Glomerular visceral epithelial cell (primary cell): ENCODE results near the gene SETD4.
"Not testable (repeated sequence)": the region's sequence is repeated elsewhere in the genome, so short reads cannot be mapped to it uniquely, and the experiment has no call there.

Source experiments
- DNase-seq: peaks from one replicate; pipeline ENCODE4 v3.0.0-alpha.2; 2016; ENCODE audit errors: extremely low spot score

The SETD4 gene

DNA sequence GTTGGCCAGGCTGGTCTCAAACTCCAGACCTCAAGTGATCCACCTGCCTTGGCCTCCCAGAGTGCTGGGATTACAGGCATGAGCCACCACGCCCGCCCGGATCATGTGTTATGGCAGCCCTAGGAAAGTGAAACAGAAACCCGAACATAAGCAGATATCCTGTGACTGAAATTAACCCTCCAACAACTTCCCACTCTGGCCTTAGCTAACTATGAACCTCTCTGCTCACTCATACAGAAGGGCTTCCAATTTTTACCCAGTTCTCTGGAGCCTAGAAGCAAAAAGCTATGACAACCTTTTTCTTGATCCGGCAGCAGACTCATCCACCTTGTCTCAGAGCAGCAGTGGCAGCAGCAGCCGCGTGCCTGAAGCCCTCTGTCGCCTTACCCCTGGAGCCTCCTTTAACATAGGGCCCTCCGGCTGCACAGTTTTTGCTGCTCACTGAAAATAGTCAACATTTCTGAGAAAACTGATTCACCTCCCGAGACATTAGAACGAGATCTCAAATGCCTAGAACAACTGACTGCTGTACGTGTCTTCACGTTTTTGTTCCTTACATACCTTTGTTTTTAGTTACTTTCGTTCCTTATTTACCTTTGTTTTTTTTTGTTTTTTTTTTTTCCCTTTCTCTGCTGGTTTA is 18.8 kb upstream of the SETD4 start:
- DNase-seq = peak; percentile 38

DNA sequence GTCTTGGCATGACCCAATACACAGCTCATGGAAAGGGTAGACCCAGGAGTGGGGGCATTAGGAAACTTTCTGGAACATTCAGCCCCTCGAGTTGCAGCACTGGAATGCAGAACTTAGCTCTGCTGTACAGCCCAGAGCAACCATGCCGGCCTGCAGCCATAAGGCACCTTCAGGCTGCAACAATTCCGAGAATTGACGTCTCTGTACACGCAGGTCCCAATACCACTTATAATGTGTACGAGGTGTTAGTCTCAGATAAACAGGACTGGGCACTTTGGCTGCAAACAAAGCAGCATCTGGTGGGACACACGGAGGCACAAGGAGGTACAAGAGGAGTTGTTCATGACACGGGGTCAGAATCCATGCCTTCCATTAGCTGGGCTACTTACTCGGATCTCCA is 17.4 kb upstream of the SETD4 start:
- no peak for DNase-seq

DNA sequence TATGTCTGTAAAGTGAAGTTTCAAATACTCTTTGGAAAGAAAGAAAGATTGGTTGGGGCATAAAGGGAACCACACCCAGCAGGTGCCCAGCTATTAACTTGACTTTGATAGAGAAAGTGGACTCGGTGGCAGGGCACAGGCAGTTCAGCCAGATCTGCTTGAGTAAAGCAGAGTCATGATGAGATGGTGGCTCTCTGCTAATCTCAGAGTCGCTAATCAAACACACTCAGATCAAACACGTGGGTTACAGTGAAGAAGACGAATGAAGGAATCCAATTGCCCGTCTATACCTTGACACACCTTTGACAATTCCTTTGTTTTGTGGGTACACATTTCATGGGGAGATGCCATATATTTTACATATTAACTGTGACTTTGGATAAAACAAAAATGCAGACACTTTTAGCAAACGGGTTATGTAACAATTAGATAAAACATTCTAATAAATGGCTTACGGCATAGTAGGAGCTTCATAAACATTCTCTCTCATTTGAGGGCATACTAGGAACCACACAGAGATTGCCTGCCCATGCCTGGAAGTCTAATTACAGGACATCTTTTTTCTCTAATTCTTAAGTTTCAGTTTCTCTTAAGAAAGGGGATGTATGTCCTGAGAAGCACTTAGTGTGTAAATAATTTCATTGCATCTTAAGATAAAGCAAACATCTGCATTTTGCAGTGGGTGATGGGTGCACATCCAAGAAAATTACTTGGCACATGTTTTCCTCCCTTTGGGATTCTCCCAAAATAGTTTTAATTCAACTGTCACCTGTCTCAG is 16.7 kb upstream of the SETD4 start:
- DNase-seq = no peak

DNA sequence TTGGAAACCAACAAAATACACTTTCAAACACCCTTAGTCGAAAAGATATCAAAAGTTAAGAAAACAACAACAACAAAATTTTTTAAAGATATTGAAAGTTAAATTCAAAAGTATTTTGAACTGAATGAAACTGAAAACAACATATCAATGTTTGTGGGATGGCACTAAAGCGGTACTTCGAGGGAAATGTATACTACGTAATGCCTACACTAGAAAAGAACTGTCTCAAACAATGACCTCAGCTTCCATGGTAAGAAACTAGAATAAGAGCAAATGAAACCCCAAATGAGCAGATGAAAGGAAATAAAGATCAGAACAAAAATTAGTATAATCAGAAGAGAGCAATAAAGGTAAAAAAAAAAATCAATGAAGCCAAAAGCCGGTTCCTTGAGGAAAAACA is 15.6 kb upstream of the SETD4 start:
- no peak for DNase-seq

DNA sequence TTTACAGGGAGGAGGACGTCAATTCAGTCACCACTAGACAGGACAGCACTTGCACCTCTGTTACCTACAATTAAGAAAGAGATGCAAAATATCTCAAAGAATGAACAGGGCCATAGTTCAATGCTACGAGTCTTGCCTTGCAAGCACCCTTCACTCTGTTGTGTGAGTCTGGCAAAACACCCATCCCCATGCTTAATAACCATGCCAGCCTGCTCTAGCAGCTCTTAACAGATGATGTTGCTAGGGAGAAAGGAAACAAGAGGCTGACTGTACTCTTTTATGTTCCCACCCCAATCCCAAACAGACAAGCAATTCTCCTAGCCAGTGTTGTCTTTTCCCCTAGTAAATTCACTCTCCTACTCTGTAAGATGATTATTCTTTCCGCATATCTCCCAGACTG is 14.8 kb upstream of the SETD4 start:
- DNase-seq = no peak

DNA sequence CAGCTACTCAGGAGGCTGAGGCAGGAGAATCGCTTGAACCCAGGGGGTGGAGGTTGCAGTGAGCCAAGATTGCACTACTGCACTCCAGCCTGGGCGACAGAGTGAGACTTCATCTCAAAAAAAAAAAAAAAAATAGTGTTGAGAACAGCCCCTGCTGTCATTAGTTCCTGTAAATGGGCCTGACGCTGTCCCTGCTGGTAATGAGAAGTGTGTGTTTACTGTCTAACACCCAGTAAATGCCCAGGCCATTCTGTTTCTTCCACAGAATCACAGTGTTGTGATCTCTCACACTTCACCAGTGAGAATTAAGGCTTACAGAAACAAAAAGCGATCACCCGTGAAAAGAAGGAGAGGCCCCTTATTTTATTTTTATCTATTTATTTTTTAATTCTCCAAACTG is 13.6 kb upstream of the SETD4 start:
- not testable (repeated sequence) for DNase-seq

DNA sequence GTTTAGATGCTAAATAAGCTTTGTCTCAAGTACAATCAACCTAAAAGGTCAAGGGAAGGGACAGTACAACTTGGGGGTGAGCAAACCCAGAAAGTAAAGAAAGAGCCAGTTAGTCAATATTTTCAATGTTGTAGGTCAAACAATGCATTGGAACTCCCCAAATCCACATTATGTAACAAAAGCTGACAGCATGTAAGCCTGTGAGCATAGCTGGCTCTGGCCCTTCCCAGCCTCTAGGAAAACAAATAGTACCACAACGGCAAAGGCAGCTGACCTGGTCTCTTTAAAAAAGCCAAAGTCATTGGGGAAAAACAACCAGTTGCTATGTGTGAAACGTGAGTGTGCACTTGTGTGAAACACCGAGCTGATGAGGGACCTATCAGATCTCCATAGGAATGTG is 12.9 kb upstream of the SETD4 start:
- DNase-seq = no peak

DNA sequence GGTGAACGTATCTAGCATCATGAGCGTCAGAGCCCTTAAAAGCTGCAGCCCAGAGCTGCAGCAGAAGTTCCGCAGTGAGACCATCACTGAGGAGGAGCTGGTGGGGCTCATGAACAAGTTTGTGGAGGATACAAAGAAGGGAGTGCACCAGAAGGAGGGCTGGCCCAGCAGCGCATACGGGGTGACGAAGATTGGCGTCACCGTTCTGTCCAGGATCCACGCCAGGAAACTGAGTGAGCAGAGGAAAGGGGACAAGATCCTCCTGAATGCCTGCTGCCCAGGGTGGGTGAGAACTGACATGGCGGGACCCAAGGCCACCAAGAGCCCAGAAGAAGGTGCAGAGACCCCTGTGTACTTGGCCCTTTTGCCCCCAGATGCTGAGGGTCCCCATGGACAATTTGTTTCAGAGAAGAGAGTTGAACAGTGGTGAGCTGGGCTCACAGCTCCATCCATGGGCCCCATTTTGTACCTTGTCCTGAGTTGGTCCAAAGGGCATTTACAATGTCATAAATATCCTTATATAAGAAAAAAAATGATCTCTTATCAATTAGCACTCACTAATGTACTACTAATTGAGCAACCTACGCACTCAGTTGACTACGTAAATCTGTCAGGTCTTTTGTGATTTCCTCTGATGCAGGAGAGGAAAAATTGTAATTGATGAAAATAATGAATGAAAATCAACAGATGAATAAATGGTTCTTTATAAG is 12.3 kb upstream of the SETD4 start:
- no peak for DNase-seq

DNA sequence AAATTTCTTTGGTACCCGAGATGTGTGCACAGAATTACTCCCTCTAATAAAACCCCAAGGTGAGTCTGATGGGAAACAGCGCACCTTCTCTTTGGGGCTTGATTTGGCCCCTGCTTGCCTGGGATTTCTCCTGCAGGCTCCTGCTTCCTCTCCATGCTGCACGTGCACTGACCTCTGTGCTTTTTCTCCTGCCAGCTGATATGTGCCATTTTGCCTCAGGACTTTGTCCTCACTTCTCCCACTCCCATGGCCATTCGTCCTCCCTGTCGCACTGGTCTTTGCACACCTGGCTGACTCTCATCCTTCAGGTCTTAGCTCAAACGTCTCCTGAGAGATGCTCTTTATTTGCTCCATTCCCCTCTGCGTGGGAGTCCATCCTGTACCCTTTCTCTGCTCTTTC is 10.7 kb upstream of the SETD4 start:
- DNase-seq = no peak

DNA sequence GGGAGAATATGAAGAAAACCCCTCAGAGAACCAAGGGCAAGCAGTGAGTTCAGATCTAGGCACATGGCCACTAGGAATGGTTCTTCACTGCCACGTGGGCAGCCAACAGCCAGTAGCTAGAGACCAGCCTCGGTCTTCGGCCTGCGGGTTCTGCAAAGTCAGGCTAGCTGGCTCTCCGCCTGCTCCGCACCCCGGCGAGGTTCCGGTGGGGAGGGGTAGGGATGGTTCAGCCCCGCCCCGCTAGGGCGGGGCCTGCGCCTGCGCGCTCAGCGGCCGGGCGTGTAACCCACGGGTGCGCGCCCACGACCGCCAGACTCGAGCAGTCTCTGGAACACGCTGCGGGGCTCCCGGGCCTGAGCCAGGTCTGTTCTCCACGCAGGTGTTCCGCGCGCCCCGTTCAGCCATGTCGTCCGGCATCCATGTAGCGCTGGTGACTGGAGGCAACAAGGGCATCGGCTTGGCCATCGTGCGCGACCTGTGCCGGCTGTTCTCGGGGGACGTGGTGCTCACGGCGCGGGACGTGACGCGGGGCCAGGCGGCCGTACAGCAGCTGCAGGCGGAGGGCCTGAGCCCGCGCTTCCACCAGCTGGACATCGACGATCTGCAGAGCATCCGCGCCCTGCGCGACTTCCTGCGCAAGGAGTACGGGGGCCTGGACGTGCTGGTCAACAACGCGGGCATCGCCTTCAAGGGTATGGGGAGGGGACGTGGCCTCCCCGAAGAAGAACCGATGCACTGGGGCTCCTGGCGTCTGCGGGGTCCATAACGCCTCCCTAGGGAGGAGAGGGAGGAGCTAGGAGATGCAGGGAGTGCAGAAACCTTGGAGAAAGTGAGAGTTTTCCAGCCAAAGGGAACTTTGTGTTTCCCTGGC is 9.6 kb upstream of the SETD4 start, which contains the start of gene CBR1:
TSS of gene CBR1 (plus strand) at position 312 of the 871 bp plus-strand sequence. CDS start at position 404, 92 bp downstream.
- peak; percentile 57 for DNase-seq

DNA sequence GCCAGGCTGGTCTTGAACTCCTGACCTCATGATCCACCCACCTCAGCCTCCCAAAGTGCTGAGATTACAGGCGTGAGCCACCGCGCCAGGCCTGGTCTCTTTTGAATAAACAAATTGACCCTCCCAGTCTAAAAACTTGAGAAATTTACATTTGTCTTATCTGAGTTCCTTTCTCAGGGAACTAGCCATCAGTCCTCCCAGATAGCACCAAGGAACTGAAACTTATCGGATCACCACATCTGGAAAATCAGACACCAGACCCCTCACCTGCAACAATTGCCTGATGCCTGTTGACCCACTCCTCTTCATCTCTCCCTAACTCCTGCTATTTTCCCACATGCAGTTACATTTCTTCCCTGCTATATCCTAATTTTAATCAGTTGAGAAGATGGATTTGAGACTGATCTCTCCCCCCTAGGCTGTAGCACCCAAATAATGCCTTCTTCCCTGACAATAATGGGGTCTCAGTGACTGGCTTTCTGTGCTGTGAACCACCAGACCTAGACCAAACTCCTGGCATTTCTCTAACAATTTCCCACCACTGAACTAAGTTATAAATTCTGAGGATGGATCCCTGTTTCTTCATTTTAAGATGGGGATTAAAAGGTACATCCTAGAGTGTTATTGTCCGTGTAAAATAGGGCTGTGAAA is 8.5 kb upstream of the SETD4 start:
- DNase-seq = no peak

DNA sequence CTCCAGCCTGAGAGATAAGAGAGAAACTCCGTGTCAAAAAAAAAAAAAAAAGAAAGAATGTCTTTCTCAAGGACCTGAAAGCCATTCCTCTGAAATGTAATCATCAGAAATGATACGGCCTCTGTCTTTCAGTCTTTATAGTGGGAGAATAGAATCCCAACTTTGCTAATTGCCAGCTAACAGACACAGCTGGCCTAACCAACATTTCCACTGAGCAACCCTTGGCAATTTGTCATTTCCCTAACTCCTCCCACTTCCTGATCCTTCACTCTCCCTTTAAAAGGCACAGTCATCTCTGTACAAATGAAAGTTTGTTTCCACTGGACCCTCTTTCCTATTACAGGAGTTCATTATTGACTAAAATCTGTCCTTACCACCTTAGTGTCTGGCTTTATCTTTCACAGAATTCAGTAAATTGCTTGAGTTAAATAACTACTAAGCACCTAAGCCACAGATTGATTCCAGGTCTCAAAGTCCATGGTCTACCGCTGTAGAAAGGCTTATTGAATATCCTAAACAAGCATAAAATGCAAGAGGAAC is 5.2 kb upstream of the SETD4 start:
- peak; percentile 9 for DNase-seq

DNA sequence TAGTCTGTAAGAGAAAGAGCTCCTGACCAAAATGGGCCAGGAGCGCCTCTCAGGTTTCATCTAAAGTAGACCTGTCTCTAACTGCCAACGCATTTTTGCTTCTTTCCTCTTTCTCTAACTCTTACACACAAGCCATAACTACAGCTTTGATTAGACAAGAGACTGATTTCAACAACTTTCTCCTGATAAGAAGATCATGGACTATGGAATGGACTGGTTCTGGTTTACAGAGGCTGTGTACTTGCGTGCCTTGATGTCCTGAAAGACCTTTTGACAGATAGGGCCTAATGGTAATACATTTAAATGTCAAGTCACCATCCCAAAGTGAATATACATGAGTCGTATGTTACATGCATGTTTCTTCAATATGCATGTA is 3.7 kb upstream of the SETD4 start:
- no peak for DNase-seq

DNA sequence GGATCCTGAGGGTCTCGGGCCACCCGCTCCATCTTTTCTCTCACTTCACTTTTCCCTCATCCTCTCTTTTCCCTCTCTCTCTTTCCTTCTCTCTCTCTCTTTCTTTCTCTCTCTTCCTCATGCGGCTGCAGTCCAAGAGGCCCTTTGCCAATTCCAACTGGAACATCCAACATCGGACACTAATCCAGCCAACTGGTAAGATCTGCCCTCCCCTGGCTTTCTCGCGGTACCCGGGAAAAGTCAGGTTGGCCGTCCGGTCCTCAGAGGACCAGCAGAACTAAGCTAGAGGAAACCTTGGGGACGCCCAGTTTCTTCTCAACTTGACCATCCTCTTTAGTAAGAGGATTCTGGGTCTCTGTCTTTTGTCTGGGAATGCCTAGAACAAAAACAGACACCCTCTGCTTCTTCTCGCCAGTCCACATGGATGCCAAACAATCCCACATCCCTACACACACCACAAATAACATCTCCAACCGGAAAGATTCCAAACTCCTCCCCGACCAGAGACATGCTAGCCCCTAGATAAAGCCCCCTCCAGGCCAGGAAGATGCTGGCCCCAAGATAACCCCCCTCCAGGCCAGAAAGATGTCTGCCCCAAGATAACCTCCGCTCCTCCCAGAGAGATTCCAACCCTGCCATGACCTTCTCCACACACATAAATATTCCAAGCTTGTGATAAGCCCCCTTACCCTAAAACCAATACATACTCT is 3.2 kb upstream of the SETD4 start:
- no peak for DNase-seq

DNA sequence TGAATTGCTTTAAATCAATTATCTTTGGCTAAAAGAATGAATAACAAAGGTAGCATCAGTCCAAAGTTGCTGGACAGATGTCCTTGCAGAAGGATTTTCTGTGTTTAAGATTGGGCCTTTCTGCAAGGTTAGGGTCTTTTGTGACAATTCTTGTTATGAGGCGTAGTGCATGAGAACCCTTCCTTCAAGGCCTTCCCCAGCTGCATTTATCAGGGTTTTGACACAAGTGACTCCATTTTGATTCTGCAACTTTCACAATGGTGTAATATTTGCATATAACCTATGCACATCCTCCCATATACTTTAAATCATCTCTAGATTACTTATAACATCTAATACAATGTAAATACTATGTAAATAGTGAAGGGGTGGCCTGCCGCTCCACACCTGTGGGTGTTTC is 1.1 kb upstream of the SETD4 start:
- no peak for DNase-seq

DNA sequence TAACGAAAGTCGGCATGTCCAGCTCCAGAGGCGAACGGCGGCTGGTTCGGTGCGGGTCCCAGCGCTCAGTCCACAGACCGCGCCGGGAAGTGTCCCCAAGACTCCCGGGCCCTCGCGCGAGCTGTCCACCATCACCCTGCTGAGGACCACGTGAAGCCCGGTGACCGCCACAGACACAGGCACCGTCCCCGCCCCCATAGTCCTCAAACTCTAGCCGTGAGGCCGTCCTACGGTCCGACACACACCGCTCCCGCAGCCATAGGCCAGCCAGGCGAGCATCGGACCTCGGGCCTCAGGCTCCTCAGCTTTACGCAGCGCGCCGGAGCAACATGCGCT is 535 bp downstream of the SETD4 start:
- DNase-seq = no peak

DNA sequence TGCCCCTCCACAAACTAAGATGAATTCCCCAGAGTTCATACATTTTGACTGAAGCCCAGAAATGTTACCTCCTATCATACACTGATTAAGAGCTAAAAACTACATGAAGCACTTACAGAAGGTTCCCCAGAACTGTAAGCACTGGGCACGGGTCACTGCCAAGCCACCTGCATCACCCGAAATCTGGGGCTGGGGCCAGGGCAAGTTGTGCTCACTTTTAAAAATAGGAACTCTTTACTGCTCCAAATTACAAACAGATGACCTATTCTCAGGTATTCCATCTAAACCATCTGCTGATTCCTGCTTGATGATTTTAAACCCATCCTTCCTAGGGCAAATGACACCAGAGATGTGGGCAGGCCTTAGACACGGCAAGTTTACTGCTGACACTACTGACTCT is 4.8 kb downstream of the SETD4 start:
- no peak for DNase-seq

DNA sequence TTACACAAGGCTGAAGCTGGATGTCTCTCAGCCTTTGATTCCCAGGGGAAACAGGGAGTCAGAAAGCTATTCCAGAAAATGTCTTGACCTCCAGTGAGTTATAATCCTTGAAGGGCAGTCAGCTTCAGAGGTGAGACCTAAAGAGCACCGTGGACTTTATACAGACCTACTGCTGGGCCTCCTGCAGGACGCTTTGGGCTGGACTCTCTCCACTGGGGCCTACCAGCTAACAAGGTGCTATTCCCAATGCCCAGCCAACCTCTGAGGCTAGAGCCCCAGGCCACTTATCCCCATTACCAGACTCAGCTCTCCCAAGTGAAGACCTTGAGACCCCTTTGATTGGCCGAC is 6.6 kb downstream of the SETD4 start:
- no peak for DNase-seq

DNA sequence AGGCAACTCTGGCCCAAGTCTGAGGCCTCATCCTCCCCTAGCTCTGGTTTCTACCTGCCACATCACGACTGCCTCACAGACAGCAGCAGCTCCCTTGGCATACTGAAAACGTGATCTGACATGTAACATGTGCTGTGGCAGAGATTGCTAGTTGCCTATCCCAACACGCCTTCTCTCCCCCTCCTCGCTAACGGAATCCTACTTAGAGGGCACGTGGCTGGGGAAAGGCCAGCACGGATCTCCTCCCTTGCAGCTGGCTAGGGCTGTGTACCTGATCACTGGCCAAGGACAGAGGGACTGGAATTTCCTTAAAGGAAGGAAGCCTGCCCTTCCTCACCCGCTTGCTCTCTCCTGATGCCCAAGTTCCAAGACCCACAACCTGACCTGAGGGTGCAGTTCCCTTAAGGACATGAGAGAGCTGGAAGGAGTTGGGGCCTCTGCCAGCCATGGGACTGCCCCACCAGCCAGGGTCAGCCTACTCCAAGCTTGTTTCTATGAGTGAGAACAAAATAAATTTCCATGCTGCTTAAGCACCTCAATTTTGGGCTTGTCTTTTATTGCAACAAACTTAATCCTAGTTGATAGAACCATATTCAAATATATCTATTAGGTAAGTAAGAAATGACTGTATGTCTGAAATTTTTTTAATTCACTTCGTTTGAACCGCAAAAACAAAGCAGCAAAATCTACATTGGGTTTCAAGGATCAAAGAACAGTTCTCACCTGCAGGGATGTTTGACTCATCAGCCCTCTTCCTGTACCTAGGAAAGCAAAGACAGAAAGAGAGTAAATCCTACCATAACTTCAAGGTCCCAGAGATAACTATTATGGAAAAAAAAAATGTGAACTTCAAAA is 7.2 kb downstream of the SETD4 start:
- no peak for DNase-seq

DNA sequence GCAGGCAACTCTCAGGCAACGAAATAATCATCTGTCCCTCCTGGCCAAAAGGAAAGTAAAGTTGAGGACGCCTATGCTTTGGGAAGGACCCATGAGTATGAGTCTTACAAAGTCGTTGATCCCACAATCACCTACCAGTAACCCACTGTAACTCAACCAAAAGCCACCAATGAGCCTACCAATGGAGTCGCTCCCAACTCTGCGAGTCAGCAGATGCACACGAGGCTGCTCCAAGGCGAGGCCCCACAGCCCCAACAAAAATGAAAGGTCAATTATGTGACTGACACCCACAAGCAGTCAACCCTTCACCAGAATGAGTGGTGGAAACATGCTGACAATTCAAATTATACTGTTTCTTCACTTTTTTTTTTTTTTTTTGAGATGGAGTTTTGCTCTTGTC is 12.0 kb downstream of the SETD4 start:
- no peak for DNase-seq
